MG63 (cell line): ENCODE results near the gene TCFL5. TPM values are rescaled to one million over a fixed set of nuclear protein-coding genes. Genes with fewer than 3 reads are reported as not detected.

ENCODE experiments used
- DNase-seq: peaks from one replicate; pipeline ENCODE4 v3.0.0-alpha.2; 2020
- H3K27me3 ChIP-seq: fragments of 250-450 bp; sonication (Bioruptor Pico); 2 replicates; pipeline ENCODE4 v1.5.1; 2020; ENCODE audit warnings: mild to moderate bottlenecking, moderate library complexity
- H3K36me3 ChIP-seq: fragments of 250-450 bp; sonication (Bioruptor Pico); 2 replicates; pipeline ENCODE4 v1.5.1; 2020; ENCODE audit warnings: mild to moderate bottlenecking, moderate library complexity
- H3K4me3 ChIP-seq: fragments of 250-450 bp; sonication (Bioruptor Pico); 2 replicates; pipeline ENCODE4 v1.5.1; 2020; ENCODE audit warnings: mild to moderate bottlenecking, moderate library complexity
- H3K9me3 ChIP-seq: fragments of 250-450 bp; sonication (Bioruptor Pico); 2 replicates; pipeline ENCODE4 v1.5.1; 2020; ENCODE audit warnings: mild to moderate bottlenecking, moderate library complexity
- total RNA-seq: library from RNA; depleted of rRNA; stranded (reverse); fragments of >200 nt; shearing (Covaris generic); gene quantifications from 2 replicates; pipeline ENCODE4 v1.2.3, GENCODE V29; 2014; ENCODE audit warnings: low replicate concordance; rRNA removed

TCFL5 gene
- total RNA-seq, 1 experiment from 2014 or later, result 25.4 TPM

DNA sequence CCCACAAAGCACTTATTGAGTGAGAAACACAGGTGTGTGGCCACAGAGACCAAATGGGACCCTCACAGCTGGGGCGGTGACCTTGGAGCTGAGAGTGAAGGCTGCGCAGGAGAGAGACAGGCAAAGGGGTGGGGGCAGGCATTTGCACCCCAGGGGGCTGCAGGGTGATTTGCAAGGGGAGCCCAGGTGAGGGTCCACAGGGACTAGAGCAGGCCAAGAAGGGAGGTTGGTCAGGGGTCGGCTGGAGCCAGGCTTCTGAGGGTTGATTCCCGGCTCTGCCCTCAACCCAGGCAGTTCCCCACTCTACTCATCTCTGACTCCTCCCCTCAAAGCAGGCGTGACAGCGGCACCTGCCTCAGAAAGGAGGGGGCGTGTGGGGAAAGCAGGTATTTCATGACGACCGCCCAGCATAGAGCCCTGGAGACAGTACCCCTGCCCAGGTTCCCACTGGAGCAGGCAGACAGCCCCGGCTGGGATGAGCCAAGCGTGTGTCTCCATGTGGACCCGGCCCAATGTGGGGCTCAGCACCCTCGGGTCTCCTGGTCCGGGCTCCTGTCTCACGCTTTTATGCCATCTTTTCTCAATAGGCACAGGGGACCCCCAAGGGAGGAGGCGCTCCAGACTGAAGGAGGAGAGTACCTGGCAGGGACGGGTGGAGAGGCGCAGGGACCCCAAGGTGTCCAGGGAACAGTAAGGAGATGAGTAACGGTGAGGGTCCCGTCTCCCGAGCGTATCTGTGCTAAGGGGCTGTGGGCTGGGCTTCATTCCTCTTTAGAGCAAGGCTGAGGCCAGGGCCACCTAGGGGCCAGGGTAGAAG, 68.5 kb downstream of the TCFL5 start:
- no peaks in the 10 kb centered on the region for H3K27me3 ChIP-seq
- H3K36me3 ChIP-seq, result peaks cover 11% of the 10 kb centered on the region
- H3K4me3 ChIP-seq, result no peak overlapping the region
- H3K9me3 ChIP-seq, result no peaks in the 10 kb centered on the region
- no peak for DNase-seq

DNA sequence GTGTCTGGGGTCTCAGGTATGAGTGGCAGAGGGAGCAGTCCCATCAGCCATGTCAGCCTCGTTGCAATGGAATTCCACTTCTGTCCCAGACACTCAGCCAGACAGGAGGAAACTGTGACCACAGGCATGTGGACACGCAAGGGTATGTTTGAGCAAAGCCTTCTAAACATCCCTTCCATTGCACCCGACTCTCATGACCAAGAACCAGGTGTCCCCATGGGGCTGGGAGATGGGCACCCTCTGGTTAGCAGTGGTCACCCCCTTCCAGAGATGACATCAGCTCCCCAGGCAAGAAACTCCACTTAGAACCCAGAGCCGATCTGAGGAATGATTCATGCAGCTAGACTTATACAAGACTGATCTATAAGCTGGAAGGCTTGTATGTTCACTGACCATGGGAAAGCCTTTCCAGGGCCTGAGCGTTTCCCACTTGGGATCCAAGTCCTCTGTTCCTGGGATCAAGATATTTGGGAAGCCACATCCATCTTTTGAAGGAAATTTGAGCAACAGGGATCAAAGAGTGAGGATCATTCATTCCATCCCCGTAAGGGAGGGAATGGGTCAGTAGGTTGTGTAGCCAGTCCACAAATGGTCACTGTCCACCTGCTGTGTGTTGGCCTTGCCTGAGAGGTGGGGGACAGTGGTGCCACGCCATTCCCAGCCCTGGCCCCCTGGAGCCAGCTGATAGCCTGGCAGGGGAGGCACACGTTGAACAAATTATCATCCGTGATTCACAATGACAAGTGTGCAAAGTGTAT, 69.3 kb downstream of the TCFL5 start:
- Histone ChIP-seq H3K36me3 (peaks cover 3% of the 10 kb centered on the region), H3K27me3 (no peaks in the 10 kb centered on the region), H3K9me3 (no peaks in the 10 kb centered on the region), H3K4me3 (no peak overlapping the region)
- DNase-seq, result no peak

DNA sequence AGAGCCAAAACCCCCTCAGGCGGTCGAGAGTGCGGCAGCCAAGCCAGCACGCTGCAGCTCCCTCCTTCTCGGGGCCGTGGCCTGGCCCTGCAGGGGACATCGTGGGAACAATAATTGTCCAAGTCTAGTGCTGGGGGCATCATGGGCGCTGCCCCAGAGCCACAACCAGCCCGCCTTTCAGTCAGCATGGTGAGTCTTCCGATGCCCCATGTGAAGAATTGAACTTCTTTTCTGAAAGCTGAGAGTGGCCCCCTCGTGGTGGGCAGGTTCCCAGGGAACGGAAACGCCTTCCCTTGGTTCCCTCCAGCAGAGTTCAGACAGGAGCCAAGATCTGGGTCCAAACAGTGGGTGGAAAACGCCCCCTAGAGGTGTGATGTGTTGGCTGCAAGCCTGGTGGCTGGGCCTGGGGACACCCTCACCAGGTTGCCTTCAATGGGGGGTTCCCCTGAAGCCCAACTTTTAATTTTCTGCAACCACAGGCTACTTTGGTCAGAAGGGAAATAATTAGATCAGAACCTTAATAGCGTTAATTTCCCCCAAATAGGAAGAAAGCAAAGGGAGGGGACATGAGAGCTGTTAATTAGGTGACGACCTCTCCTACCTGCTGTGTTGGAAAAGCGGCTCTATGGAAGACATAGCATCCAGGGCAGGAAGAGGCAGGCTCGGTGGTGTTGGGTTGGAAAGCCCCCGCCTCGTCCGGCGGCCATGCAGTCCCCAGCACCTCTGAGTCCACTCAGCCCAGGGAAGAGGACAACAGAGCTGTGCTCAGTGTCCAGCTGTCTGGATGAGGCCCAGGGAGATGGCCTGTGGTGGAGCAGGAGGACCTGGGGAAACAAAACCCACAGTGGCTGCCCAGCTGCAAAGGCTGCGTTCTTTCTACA, 70.1 kb downstream of the TCFL5 start:
- peak; percentile 90 for DNase-seq
- H3K9me3 ChIP-seq, result no peaks in the 10 kb centered on the region
- H3K4me3 ChIP-seq, result no peak overlapping the region
- no peaks in the 10 kb centered on the region for H3K36me3 ChIP-seq
- no peaks in the 10 kb centered on the region for H3K27me3 ChIP-seq

Other genes starting within 250 kb of the TCFL5 start
- gene SLCO4A1, start 219.3 kb downstream of the TCFL5 start, total RNA-seq, result 10.7 and 23.0 TPM in 2 replicates
- 0.40 TPM in 1 of 2 replicates, not detected in the other for gene NTSR1, start 153.0 kb downstream of the TCFL5 start, total RNA-seq
- gene MRGBP, start 65.3 kb downstream of the TCFL5 start, total RNA-seq, result 52.1 and 63.5 TPM in 2 replicates
- gene OGFR, start 57.0 kb downstream of the TCFL5 start, total RNA-seq, result 67.7 and 72.3 TPM in 2 replicates
- 2.8 TPM in 1 of 2 replicates, not detected in the other for gene COL9A3, start 44.8 kb downstream of the TCFL5 start, total RNA-seq
- 20.0 and 21.2 TPM in 2 replicates for gene DIDO1, start 64.7 kb upstream of the TCFL5 start, total RNA-seq
- 36.6 and 42.1 TPM in 2 replicates for gene GID8, start 76.3 kb upstream of the TCFL5 start, total RNA-seq
- gene SLC17A9, start 90.9 kb upstream of the TCFL5 start, total RNA-seq, result not detected in 2 replicates
- not detected in 2 replicates for gene BHLHE23, start 145.1 kb upstream of the TCFL5 start, total RNA-seq